NCI-H187 (cell line): ENCODE results near the gene RINL.
A peak's percentile ranks its signal among the peaks of the same experiment; 100 is the strongest.
"Not testable (repeated sequence)": the region's sequence is repeated elsewhere in the genome, so short reads cannot be mapped to it uniquely, and the experiment has no call there.

Experiments used
- DNase-seq, 2 experiments: peaks; one replicate each; lab custom pipeline; 2025; lab: John Stamatoyannopoulos, UW

The RINL gene

DNA sequence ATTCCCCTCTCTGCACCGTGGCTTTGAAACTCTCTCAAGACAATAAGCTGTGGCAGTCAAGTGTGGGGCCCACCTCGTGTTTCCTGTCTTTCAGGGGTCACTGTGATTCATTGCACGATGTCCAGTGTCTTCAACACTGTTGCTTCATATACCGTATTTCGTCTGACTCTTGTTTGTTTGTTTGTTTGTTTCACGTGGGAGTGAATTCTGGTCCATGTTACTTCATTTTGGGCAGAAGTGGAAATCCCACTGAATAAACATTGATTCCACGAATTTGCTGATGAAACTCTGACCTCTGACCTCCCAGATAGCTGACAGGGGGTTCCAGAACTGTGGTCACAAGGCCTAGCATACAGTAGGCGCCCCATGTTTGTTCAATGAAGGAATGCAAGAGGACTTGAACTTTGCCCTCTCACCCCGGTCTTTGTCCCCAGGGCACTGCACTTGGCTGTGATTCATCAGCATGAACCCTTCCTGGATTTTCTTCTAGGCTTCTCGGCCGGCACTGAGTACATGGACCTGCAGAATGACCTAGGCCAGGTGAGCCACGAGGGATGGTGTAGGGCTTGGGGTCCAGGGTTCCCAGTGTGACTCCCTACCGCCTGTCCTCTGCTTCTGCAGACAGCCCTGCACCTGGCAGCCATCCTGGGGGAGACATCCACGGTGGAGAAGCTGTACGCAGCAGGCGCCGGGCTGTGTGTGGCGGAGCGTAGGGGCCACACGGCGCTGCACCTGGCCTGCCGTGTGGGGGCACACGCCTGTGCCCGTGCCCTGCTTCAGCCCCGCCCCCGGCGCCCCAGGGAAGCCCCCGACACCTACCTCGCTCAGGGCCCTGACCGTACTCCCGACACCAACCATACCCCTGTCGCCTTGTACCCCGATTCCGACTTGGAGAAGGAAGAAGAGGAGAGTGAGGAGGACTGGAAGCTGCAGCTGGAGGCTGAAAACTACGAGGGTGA is 26.8 kb upstream of the RINL start:
- no peak for DNase-seq

DNA sequence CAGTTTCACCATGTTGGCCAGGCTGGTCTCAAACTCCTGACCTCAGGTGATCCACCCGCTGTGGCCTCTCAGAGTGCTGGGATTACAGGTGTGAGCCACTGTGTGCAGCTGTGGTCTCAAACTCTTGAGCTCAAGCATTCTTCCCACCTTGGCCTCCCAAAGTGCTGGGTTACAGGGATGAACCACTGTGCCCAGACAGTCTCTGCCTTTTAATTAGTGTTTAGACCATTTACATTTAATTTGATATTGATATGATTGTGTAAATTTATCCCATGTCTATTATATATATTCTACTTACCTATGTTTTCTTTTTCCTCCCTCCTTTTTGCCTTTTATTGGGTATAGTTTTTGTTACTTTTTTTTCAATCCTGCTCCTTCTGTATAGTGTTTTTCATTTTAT is 23.6 kb upstream of the RINL start:
- no peak for DNase-seq

DNA sequence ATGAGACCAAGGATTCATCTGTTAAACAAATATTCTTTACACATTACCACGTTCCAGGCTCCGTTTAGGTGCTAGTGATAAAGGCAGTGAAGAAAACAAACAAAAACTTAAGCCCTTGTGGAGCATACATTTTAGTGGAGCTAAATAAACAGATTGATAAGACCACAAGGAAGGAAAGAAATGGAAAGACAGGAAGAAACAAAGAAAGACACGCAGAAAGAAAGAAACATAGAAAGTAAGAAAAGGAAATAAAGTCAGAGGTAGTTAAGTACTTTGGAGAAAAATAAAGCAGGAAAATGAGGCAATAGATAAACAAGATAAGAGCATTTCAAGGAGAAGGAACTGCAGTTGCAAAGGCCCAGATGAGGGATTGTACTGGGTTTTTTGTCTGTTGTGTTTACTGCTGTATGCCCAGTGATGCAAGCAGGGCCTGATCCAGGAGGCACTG is 22.7 kb upstream of the RINL start:
- DNase-seq: no peak

DNA sequence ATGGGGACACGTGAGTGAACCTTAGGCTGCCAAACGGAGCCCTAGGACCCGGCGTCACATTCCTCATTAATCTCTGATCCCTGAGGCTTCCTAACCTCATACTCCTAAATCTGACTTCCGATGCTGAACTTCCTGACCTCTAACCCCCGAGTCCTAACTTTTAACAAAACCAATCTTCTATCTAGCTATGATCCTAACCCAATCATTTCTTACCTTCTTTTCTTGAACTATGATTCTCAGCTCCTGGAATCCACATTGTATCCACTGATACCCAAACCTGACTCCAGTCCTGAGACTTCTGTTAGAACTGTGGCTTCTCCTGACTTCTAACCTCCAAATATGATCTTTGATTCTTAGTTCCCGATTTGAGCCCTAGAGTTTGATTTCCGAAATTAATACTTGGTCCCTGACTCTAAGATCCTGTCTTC is 22.1 kb upstream of the RINL start:
- DNase-seq: no peak

DNA sequence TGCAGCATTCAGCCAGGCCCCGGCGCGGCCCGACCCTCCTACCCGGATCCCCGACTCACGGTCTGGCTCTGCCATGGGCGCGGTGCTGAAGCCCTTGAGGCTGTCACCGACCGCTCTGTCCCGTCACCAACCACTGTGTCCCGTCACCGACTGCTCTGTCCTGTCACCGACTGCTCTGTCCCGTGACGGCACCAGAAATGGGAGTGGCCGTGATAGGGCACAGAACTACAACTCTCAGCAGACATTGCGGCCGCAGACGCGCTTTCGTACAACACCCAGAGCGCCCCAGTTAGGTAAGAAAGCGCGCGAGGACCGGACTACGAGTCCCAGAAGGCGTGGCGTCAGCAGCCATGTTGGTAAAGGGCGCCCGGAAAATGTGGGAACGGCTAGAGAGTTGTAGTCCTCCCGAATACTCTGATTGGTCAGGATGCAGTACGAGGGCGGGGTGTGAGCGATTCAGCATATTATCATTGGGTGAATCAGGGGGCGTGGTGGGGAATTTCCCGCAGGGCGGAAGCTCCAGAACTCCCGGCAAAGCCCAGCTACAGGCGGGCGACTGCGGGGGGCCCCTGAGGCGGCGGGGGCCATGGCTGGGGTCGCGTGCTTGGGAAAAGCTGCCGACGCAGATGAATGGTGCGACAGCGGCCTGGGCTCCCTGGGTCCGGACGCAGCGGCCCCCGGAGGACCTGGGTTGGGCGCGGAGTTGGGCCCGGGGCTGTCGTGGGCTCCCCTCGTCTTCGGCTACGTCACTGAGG is 21.5 kb upstream of the RINL start, which contains the start of the genes NFKBIB and SIRT2:
NFKBIB (plus strand) TSS at position 523 of the 755 bp plus-strand sequence; CDS start at position 587, 64 bp downstream.
SIRT2 (minus strand) TSS at position 172 of the 755 bp plus-strand sequence; CDS start at position 75, 97 bp downstream.
- peak; percentile 98 to 100 for DNase-seq

DNA sequence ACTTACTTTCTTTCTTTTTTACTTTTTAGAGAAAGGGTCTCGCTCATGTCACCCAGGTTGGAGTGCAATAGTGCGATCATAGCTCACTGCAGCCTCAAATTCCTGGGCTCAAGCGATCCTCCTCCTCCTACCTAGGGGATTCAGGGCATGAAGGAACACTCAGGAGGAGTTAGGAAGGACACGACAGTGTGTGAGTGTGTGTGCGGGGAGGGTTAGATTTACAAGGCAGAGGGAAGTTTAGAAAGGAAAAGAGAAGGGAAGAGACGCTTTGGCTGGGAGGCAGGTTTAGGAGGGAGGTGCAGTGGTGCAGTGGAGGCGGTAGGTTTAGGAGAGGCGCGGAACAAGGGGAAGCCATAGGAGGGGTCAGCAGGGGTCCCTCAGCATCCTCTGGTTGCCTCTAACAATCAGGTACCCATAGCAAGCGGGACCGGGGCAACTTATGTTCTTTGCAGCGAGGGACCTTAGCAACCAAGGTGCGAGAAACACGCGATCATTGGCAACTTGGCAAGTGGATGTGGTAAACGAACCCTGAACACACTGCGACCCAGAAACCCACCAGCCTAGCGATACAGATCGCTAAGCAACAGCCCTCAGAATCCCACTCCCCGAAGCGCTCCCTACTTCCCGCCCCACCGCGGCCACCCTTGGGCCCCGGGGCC is 20.8 kb upstream of the RINL start:
- DNase-seq: no peak

DNA sequence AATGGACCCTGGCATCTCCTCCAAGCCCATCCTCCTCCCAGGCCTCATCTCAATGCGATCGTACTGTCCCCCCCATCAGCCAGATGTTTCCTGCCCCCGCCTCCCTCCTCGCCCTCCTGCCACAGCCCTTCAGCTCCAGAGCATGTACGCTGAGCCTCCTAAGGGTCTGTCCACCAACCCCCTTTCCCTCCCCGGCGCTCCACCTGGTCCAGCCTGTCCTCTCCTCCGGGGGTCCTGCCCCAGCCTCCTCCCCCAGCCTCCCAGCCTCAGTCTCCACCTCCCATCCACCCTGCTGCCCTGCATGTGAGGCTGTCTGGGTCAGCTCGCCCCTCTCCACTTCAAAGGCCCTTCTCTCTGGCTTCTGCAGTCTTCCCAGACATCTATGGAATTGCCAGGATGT is 16.9 kb upstream of the RINL start:
- DNase-seq: no peak

DNA sequence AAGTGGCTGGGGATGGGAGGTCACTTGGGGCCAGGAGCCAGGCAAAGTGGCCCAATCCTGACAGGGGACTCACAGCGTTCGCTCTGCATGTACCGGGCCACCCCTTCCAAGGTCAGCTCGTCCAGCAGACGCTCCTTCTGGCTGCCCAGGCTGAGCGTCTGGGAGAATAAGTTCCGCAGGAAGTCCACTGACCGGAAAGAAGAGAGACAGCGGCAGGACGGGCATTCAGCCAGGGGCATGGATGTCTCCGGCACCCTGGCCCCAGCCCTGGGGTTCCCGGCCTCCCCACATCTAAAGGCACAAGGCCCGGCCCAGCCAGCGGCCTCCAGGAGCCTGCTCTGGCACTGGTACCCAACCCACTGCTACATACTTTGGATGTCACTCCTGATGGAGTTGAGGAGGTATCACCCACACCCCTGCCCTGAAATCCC is 15.3 kb upstream of the RINL start:
- DNase-seq: no peak

DNA sequence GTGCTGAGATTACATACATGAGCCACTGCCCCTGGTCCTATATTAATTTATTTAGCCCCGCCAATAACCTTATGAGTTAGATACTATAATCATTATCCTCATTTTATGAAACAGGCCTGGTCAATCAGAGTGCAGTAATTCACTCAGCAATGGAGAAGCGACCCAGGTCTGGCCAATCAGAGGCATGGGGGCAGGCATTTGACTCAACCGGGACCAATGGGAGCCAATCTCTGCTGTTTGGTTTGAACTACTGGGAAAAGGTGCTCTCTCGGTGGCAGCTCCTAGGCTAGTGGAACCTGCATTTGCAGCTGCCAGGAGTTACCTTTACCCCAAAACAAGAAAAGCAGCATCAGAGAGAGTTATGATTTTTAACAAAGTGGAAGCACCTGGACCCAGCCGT is 14.8 kb upstream of the RINL start:
- DNase-seq: no peak

DNA sequence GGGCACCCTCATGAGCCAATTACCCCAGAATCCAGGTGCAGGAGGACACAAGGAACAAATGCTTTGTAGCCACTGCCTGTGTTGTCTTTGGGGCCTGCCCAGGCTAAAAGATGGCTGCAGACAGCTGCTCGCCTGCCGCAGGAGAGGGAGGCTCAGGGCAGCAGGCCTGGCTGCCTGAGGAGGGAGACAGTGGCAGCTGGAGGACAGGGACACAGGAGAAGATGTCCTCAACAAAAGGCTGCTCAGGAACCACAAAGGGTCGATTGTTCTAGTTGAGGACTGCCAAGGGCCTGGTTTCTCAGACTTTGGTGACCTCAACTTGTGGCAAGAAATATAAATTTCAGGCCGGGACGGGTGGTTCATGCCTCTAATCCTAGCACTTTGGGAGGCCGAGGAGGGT is 13.7 kb upstream of the RINL start:
- no peak for DNase-seq

DNA sequence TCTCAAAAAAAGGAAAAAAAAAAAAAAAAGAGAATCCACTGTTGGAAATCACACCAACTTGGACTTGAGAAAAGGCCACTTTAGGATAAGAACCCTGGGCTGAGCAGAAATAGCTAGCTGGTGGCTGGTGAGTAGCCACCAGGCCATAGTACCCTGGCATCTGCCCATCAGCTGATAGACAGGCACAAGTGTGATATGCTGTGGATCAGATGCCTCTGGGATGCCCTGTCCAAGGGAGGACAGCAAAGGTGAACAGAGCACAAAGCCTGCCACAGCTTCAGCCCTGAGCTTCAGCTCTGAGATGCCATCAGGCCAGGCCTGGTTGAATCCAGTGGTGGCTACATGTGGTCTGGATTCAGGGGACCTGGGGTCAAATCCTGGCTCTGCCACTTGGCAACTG is 12.6 kb upstream of the RINL start:
- DNase-seq: no peak

DNA sequence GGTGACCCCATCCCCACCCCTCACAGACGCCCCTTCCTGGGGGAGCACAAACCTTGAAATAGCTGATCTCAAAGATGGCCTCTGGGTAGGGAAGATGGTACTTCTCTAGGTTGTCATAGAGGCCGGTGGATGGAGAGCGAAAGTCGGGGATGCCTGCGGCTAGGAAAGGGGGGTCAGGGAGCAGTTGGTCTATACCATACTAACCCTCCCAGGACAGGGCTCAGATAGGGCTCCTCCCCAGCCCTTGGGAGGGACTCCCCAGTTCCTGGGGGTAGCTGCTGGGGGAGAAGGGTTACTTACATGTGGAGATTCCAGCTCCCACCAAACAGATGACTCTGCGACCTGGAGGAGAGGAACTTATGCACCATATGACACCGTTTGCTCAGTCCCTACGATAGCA is 11.7 kb upstream of the RINL start:
- DNase-seq: no peak

DNA sequence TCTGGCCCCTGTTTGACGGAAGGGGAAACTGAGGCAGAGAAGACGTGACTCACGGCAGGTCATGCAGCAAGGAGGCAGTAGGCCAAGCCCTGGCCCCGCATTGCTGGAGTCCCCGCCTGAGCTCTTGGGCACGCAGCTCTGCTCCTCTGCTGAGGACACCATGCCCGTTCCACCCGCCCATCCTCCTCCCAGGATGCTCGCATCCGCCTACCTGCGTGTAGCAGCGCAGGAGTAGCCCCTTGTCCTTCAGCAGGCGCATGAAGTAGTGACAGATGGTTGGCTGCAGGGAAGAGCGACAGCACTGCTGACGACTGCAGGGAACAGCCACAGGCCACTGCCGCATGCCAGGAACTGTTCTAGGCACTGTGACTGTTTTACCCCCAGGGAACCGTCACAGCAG is 10.8 kb upstream of the RINL start:
- no peak for DNase-seq

DNA sequence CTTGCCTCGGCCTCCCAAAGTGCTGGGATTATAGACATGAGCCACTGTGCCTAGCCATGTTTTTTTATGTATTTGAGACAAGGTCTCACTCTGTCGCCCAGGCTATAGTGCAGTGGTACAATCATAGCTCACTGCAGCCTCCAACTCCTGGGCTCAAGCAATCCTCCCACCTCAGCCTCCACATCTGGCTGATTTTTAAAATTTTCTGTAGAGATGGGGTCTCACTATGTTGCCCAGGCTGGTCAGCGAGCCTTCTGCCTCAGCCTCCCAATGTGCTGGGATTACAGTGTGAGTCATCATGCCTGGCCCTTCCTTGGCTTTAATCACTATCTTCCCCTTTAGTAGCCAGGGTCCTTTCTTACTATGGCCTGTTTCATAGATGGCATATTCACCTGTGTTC is 6.6 kb upstream of the RINL start:
- not testable (repeated sequence) for DNase-seq

DNA sequence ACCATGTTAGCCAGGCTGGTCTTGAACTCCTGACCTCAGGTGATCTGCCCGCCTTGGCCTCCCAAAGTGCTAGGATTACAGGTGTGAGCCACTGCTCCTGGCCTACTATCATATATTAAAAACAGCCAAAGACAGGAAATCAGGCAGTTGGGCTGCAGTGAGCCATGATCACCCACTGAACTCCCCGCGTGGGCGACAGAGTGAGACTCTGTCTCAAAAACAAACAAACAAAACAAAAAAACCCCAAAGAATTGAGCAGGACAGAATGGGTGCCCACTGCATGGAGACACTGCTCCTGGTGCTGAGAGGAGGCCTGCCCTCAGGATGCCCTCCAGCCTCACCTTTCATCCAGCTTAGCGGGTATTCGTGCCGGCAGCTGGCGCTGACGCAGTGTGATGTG is 5.2 kb upstream of the RINL start:
- DNase-seq: no peak

DNA sequence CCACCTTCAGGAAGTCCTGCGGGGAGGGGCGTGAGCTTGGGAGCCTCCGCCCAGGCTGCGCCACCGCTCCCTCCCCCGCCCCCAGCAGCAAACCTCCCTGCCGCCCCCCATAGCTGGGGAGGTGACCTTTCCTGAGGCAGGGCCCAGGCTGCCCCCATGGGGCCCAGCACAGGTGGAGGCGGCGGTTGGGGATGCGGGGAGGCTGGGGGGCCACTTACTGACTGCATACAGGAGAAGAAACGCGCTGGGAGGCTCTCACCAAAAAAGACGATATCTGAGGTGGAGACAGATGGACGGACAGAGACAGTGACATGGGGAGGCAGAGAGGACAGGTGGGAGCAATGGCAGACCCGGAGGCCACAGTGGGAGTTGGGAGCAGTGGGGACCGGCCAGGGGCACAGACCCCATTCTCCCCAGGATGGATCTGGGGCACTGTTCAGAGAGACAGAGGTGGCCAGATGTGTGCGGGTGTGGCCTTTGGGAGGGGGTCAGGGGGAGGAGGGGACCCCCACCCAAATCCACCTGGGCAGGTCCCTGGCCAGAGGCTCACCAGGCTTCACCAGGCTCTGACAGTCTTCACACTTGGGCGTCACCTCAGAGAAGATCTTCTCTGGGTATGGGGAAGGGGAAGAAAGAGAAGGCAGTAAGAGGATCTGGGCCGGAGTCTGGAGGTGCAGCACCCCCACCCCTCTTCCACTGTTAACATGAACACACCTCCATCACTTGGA is 3.0 kb upstream of the RINL start:
- DNase-seq: no peak

DNA sequence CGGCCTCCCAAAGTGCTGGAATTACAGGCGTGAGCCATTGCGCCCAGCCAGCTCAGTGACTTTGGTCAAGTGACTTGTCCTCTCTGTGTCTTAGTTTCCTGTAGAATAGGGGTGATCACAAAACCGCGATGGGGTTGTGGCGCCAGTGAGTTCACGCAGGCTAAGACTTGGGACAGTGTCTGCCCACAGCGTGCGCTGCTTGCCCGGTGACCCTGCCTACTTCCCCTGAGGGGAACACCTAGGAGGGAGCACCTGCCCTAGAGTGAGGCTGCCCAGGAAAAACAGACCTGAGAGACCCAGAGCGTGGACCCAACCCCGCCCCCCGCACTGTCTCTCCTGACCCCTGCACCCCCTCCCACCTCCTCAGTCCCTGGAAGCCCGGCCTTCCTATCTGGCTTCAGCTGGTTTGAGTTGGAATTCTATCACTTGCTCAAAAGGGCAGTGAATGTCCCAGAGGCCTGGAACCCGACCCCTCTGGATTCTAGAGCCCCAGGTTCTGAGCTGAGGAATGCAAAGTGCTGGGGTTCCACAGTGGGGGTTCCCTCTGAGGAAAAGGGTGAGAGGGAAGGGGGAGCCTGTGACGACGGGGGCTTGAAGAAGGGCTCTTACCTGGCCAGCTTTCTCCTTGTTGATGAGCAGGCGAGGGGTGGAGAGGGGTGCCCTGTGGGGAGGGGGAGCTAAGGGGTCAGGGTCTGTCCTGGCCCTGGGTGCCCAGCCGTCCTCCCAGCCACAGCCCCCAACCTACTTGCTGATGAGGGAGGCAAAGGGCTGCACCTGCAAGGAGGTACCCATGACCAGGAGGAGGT is 2.2 kb upstream of the RINL start:
- DNase-seq: no peak

DNA sequence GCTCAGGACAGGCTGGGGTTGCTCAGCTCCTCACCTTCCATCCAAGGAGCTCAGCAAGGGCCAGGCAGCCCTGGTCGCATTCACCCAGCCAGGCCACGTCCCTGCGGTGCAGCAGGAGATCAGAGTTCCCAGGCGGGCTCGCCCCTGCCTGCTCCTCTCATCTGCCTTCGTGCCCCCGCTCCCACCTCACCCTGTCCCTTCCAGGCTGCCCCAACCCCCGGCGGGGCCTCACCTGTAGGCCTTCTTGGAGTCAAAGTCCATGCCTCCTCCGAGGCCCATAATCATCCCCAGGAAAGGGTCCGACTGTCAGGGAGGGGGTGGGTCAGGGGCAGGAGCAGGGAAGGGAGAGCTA is 1.3 kb upstream of the RINL start:
- no peak for DNase-seq

DNA sequence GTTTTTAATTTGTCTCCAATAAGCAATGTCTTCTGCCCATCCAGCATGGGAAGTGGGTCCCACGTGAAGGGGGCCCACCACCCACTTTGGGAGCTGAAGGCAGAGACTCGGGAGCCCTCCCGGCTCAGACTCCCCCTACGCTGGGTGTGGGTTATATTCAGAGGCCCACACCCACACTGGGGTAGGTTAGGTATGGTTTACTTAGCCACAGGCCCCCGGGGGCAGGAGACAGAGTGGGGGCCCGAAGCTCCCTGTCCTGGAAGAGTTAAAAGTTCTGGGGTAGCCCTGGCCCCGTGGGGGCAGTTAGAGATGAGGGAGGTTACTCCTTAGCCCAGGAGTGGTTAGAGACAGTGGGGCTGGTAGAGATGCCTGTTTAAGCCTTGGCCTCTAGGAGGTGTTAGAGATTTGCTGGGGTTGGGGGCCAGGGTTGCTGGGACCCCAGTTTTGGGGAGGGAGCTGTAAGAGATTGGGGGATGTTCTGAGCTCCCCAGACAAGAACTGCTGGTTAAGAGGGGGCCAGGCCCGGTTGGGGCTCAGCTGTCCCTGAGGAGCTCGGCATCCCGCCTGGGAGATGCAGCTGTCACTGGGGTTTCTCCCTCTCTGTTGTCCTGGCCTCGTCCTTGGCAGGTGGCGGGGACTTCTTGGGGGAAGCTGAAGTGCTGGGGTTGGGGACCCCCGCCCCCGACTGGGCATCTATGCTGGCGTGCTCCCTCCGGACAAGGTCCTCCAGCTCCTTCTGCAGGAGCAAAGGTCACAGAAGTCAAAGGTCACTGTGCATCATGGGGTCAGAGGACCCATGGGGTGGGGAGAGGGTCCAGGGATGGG is 712 bp upstream of the RINL start:
- DNase-seq: no peak
